ENCODE measurements around the gene CTAGE1.

- TF ChIP-seq CTCF (IDR thresholded peaks at IDR 0.05) (no peak), POLR2A (IDR thresholded peaks at IDR 0.05) (no peak), POLR2AphosphoS5 (IDR thresholded peaks at IDR 0.05) (no peak)
Measured at GRCh38 chr18:22447792-22448191, 30.1 kb upstream of the CTAGE1 start.
